AG09309 (cell line): ENCODE results near the gene CHD9NB.

ENCODE experiments used
- DNase-seq: peaks from one replicate; pipeline ENCODE4 v3.0.0-alpha.2; 2010; ENCODE audit warnings: low read depth
- H3K4me3 ChIP-seq: 2 replicates; pipeline ENCODE4 v1.5.1; 2011; ENCODE audit warnings: mild to moderate bottlenecking, low read depth, low read length, moderate library complexity; ENCODE audit not compliant: control insufficient read depth
- CTCF ChIP-seq: IDR thresholded peaks from 2 replicates; pipeline ENCODE4 v1.5.1; 2011; ENCODE audit warnings: mild to moderate bottlenecking, low read depth, low read length, inconsistent platforms; ENCODE audit not compliant: insufficient read depth, control insufficient read depth; ENCODE audit errors: missing control alignments

CHD9NB gene

GRCh38 chr16:53097190-53097589 is 44.5 kb upstream of the CHD9NB start:
- DNase-seq = no peak
- TF ChIP-seq CTCF = no peak
- H3K4me3 ChIP-seq = no peak overlapping the region

- TF ChIP-seq CTCF = no peak
- H3K4me3 ChIP-seq = no peak overlapping the region
- DNase-seq = no peak
Observed at GRCh38 chr16:53094013-53094630, 41.4 kb upstream of the CHD9NB start.

GRCh38 chr16:53093162-53093744 is 40.6 kb upstream of the CHD9NB start:
- no peak for DNase-seq

GRCh38 chr16:53092284-53092683 is 39.6 kb upstream of the CHD9NB start:
- no peak overlapping the region for H3K4me3 ChIP-seq
- DNase-seq = no peak
- no peak for TF ChIP-seq CTCF

More at GRCh38 chr16:53093162-53093744, 40.6 kb upstream of the CHD9NB start:
- TF ChIP-seq CTCF = no peak
- H3K4me3 ChIP-seq = no peak overlapping the region

GRCh38 chr16:53091466-53092211 is 38.9 kb upstream of the CHD9NB start:
- no peak for DNase-seq
- no peak overlapping the region for H3K4me3 ChIP-seq
- TF ChIP-seq CTCF = no peak

- peak; percentile 97 for DNase-seq
- peak overlapping the region; percentile 20 for H3K4me3 ChIP-seq
- TF ChIP-seq CTCF = no peak
Observed at GRCh38 chr16:53090591-53091411, 38.1 kb upstream of the CHD9NB start.
